HS-27A (cell line): ENCODE data around the gene NQO1.

Experiments used
- DNase-seq: peaks from one replicate; pipeline ENCODE4 v3.0.0-alpha.2; 2012; ENCODE audit warnings: low read depth, missing footprints

The NQO1 gene

DNA sequence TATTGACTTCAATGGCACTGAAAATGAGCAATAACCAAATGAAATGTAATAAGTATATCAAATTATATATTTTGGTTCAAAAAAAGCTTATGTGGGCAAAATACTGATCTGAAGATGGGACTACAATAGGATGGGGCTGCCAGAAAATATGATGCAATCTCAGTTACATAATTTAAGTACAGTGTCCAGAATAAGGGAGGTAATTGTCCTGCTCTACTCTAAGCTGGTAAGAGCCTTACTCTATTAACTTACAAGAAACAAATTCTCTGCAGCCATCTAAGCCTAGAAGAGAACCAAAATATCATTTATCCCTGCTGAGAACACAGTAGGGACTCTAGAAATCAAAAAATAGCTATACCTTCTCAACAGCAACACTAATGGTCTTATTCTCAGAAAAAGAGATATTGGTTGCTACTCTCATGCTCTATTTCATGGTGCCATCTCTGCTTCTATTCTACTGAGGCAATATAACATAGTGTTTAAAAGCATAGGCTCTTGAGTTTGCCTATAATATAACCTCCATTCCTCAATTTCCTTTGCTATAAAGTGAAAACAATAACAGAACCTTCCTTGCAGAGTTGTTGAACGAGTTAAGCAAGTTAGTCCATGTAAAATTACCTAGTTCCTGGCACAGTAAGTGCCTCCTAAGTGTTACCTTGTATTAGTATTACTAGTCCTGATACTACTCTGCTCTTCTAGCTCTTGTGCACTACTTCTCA, 19.9 kb downstream of the NQO1 start:
- DNase-seq: no peak

GRCh38 chr16:69703638-69704037, 22.7 kb downstream of the NQO1 start:
- DNase-seq: no peak

GRCh38 chr16:69701866-69702265, 24.5 kb downstream of the NQO1 start:
- no peak for DNase-seq

DNA sequence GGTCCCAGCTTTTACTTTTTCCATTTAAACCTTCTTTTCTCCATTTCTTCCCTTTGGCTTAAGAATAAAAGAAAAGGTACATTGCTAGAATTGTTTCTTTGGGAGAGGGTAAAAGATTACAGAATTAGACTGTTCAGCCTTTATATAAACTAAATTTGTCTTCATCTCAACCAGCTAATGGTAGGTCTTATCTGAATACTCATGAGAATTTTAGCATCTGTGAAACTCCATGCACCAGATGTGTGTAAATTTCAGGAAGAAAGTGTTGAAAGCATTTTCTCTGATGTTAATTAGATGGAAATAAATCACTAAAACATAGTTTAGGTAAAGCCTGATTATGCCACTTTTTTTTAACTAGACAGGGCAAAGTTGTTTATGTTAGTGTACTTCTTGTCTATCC, 24.9 kb downstream of the NQO1 start:
- no peak for DNase-seq

DNA sequence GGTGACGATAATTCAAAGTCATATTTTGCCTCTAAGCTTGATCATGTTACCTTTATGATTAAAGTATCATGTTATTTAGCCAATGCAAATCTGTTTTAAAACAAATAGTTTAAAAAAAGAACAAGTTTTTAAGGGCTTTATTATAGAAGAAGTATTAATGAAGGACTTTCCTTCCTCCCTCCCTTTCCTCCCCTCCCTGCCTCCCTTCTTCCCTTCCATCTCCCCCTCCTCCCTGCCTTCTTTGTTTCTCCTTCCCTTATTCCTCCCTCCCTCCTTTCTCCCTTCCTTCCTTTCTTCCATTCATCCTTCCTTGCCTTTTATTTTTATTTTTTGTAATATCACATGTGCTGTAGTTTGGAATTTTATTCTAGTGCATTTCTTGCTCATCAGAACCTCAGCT, 26.4 kb downstream of the NQO1 start:
- DNase-seq: no peak

- no peak for DNase-seq
Measured at GRCh38 chr16:69698404-69698803, 28.0 kb downstream of the NQO1 start.

DNA sequence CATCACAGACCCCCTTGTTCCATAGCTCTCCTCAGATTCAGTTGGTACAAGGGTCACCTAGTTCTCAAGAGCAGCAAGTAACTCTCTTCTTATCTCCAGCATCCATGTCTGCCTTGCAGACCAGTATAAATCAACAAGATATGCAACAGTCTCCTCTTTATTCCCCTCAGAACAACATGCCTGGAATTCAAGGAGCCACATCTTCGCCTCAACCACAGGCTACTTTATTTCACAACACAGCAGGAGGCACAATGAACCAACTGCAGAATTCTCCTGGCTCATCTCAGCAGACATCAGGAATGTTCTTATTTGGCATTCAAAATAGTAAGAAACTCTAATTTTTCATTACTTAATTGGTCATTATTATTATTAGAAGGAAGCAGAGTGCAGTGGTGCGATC, 32.4 kb downstream of the NQO1 start:
- DNase-seq: no peak

GRCh38 chr16:69691980-69692911, 34.1 kb downstream of the NQO1 start:
- DNase-seq: no peak

DNA sequence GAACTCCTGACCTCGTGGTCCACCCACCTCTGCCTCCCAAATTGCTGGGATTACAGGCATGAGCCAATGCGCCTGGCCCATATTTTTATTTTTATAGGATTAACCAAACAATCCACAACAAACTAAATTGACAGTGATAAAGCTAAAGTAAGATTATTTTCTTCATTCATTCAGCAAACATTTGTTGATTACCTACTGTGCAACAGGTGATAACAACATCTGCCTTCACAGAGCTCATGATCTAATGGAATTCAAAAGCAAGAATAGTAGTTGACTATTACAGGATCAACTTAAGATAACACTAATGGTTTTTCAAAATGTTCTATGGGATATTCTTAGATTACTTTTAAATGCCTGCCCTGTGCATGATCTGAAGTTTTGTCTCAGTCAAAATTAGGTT, 37.8 kb downstream of the NQO1 start:
- no peak for DNase-seq

DNA sequence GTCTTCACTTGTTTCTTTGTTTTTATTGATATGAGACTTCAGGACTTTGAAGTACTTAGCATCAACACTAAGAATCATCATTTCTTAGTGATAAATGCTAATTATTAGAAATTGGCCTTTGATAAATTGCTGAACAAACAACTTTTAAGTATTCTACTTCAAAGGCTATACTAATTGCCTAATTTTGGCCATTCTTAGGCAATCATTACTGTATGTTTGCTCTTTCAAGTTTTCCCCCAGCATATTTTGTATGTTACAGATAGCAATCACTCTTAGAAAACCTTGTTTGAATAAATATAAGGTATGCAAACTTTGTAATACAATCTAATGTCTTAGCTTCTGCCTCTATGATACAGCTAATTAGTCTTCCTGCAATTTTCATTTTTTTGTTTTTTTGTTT, 46.0 kb downstream of the NQO1 start:
- DNase-seq: no peak

- DNase-seq: no peak
Measured at GRCh38 chr16:69672998-69673713, 53.2 kb downstream of the NQO1 start.

GRCh38 chr16:69672315-69672997, 53.9 kb downstream of the NQO1 start:
- no peak for DNase-seq

GRCh38 chr16:69669577-69669976, 56.8 kb downstream of the NQO1 start:
- DNase-seq: no peak

DNA sequence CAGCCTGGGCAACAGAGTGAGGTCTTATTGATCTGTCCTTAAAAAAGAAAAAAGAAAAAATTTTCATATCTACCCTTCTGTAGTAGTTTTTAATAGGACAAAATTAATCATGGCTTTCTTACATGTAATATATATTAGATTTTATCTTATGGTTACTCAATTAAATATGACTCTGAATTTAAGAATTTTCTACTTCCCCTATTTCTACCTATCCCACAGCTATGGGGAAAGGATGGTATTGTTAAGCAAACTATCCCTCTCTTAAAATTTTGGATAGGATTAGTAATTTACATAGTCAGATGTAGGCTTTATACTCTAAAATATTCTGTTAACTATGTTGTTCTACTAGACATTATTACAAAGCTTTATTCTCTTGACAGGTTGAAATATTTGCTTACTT, 62.5 kb downstream of the NQO1 start:
- no peak for DNase-seq

GRCh38 chr16:69662901-69663300, 63.5 kb downstream of the NQO1 start:
- DNase-seq: no peak

GRCh38 chr16:69660166-69660565, 66.2 kb downstream of the NQO1 start:
- no peak for DNase-seq
